GM18499 (cell line): ENCODE results near the gene GNL1.
"Not testable (repeated sequence)": the region's sequence is repeated elsewhere in the genome, so short reads cannot be mapped to it uniquely, and the experiment has no call there.

Source experiments
- ATAC-seq: cut with Tn5 transposase; IDR thresholded peaks from one replicate; pipeline ENCODE4 v1.9.1; 2021; ENCODE audit warnings: moderate number of reproducible peaks; ENCODE audit not compliant: insufficient read depth, unreplicated experiment

Gene GNL1, protein sequence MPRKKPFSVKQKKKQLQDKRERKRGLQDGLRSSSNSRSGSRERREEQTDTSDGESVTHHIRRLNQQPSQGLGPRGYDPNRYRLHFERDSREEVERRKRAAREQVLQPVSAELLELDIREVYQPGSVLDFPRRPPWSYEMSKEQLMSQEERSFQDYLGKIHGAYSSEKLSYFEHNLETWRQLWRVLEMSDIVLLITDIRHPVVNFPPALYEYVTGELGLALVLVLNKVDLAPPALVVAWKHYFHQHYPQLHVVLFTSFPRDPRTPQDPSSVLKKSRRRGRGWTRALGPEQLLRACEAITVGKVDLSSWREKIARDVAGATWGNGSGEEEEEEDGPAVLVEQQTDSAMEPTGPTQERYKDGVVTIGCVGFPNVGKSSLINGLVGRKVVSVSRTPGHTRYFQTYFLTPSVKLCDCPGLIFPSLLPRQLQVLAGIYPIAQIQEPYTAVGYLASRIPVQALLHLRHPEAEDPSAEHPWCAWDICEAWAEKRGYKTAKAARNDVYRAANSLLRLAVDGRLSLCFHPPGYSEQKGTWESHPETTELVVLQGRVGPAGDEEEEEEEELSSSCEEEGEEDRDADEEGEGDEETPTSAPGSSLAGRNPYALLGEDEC

DNA sequence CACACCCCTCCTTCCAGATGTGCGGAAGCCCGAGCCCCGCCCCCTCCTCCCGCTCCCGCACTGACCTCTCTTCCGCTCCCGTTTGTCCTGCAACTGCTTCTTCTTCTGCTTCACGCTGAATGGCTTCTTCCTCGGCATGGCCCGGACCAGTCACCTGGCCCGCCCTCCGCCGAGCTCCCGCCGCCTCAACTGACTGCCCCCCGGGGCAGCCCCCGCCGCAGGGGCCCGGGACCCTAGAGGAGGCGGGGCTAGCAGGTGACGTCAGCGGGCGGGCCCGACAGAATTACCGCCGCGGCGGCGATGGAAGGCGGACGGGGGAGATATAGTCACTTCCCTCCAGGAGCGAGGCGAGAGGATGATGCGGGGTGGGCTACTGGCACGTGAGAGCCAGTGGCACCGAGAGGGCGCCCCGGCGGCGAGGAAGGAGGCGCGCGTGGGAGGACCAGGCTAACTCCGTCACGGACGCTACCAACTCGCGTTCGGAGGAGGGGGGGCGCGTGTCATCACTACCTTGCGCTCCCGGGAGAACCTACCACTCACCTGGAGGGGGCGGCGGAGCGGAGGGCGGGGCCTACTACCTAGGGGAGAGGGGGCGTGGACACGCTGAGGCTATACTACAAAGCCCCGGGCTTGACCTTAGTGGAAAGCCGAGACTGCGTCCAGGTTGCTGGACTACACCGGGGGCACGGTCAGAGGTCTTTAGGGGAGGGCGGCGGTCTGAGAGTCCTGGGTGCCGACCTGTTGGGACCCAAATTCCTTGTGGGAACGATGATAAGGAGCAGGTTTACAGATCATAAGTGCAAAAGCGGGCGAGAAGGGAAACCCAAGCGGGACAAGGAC is at the start of gene GNL1:
TSS of gene GNL1 (minus strand) at position 424 of the 840 bp plus-strand sequence. CDS start at position 138, 286 bp downstream.
- ATAC-seq: peak; percentile 48

DNA sequence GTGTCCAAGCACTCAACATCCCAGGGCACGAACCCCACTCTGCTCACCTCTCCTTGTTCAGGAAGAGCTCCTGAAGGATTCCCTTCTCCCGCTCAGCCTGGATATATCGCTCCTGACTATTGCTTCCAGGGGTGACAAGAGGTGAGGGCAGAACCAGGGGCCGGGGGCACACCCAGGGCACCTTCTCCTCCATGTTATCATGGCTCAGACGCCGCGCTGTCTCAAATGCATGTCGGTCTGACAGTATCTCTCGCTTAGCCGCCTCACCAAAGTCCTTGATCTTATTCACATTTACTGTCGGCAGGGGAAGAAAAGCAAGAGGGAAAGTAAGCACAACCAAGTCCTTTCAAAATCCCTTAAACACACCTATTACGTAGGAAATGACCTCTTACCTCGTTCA is 47.7 kb upstream of the GNL1 start:
- ATAC-seq: no peak

DNA sequence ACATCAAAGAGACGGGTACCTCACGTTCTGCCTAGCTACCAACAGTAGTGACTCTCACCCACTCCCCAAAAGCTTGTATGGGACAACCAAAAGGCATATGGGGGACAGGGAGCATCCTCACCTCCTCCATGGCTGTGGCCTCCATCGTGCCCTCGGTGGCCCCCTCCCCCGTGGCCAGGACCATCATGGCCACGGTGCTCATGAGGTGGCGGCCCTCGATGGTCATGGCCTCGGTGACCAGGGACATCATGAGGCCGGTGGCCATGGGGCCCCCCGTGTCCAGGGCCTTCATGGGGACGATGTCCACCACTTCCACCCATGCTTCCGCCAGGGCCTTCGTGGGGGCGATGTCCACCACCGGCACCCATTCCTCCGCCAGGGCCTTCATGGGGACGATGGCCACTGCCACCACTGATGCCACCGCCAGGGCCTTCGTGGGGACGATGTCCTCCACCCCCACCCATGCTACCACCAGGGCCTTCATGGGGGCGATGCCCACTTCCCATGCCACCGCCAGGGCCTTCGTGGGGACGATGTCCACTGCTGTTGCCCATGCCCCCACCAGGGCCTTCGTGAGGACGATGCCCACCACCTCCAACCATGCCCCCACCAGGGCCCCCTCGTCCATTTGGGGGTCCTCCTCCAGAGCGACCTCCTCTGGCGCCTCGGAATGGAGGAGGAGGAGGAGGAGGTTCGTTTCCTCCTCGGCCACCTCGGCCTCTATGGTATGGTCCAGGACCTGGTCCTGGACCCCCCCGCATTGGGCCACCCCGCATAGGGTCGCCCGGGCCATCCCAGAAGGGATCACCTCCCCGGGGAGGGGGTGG is 45.7 kb upstream of the GNL1 start:
- no peak for ATAC-seq

DNA sequence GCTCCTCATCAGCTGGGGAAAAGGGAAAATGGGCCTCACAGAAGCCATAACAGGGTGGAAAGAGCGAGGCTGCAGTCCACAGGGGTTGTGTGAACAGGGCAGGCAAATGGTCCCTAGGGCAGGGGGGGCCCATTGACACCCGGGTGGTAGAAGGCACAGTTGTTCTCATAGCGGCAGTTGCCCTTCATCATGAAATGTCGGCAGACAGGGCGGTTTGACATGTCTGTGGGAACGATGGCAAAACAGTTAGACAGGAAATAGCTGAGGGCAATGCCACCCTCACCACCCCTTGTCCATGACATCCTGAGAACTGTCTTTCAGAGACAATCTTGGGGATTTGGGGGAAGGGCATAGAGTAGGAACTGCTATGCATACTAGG is 45.1 kb upstream of the GNL1 start:
- ATAC-seq: no peak

DNA sequence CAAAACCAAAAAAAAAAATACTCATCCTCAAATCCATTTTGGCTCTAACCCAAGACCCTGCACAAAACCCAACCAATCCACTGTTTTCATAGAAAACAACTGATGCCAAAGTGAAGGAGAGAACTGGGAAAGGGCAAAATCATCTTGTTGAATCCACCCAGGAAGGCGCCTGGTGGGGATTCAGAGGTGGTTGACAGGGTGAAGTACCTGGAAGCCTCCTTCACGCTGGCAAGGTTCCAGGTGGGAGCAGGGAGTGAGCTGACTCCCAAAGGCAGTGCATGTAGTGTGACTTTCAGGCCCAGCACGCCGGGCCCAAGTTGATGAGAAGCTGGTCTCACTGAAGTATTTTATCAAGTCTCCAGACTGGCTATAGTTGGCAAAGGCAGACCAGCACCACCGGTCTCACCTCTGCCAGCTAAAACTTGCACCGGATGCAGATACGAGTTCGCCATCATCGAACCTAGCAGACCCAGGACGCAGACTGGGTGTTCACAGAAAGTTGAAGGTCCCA is 44.2 kb upstream of the GNL1 start:
- no peak for ATAC-seq

DNA sequence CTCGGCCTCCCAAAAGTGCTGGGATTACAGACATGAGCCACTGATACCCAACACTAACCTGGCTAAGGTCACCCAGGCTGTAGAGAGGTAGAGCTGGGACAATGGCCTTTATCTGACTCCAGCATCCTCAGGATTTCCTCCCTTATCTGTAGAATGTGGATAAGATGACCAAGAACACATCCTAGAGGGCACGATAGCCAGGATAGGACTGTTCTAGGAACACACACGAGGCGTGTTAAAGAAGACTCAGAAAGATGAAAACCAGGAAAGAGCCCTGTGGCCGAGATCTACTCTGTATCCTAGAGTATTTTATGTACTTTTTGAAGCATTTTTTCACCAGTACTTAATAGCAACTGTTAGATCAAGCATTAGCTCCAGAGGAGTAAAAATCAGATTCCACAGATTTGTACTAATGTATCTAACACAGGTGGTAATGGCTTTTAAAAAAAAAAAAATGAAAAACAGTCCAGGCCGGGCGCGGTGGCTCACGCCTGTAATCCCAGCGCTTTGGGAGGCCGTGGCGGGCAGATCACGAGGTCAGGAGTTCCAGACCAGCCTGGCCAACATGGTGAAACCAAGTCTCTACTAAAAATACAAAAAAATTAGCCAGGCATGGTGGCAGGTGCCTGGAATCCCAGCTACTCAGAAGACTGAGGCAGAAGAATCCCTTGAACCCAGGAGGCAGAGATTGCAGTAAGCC is 43.5 kb upstream of the GNL1 start:
- ATAC-seq: no peak

DNA sequence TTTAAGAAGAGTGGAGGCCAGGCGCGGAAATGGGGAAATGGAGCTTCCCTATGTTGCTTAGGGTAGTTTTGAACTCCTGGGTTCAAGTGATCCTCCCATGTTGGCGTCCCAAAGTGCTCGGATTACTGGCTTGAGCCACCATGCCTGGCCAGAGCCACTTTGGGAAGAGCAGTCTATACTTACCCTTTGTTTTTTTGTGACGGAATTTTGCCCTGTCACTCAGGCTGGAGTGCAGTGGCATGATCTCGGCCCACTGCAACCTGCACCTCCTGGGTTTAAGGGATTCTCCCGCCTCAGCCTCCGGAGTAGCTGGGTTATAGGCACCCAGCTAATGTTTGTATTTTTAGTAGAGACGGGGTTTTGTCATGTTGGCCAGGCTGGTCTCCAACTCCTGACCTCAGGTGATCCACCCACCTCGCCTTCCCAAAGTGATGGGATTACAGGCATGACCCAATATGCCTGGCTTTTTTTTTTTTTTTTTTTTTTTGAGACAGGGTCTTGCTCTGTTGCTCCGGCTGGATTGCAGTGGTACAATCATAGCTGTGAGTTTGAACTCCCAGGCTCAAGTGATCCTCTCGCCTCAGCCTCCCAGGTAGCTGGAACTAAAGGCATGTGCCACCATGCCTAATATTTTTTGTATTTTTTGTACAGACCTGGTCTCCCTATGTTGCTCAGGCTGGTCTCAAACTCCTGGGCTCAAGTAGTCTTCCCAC is 42.8 kb upstream of the GNL1 start:
- no peak for ATAC-seq

DNA sequence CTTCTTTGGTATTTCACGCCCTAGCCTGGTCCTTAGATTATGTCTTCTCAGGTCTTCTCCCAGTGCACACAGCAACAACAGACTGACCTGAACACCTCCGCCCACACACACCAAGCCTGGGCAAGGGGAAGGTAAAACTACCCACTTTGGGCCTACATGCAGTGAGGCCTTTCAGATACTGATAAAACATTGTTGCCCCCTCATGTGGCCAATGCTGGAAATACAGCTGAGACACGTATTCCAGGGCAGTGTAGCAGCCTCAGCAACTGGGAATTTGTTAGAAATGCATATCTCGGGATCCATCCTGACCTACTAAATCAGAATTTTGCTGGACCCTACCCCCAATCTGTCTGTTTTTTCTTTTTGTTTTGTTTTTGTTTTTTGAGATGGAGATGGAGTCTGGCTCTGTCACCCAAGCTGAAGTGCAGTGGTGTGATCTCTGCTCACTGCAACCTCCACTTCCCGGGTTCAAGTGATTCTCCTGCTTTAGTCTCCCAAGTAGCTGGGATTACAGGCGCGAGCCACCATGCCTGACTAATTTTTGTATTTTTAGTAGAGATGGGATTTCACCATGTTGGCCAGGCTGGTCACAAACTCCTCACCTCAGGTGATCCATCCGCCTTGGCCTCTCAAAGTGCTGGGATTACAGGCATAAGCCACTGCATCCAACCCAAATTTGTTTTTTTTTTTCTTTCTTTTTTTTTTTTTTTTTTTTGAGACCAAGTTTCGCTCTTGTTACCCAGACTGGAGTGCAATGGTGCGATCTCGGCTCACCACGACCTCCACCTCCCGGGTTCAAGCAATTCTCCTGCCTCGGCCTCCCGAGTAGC is 41.2 kb upstream of the GNL1 start:
- not testable (repeated sequence) for ATAC-seq

DNA sequence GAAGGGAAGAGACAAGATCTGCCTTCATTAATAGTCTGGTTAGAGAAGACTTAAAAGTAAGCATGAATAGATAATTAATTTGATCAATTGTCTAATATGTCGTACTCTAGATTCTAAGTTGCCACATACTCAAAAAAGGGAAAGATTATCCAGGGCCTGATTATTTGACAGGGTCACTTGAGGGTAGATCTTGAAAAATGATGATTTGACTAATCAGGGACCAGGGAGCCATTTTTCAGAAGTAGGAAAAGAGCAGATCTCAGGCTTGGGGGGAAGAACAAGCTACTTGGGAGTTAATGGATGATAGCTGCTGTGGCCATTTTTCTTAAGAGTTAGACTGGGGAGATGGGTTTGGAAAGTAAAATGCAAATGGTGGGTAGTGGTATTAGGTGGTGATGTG is 36.0 kb upstream of the GNL1 start:
- ATAC-seq: no peak

DNA sequence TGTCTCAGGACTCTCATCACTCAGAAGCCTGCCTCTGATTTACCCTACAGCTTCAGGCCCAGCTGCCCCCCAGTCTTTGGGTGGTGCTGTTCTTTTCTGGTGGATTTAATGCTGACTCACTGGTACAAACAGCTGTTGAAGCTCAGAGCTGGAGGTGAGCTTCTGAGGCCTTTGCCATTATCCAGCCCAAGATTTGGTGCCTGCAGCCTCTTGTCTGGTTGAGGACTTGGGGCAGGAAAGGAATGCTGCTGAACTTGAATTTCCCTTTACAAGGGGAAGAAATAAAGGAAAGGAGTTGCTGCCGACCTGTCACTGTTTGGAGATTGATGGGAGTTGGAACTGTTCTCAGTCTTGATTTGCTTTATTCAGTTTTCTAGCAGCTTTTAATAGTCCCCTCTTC is 34.7 kb upstream of the GNL1 start:
- ATAC-seq: no peak

DNA sequence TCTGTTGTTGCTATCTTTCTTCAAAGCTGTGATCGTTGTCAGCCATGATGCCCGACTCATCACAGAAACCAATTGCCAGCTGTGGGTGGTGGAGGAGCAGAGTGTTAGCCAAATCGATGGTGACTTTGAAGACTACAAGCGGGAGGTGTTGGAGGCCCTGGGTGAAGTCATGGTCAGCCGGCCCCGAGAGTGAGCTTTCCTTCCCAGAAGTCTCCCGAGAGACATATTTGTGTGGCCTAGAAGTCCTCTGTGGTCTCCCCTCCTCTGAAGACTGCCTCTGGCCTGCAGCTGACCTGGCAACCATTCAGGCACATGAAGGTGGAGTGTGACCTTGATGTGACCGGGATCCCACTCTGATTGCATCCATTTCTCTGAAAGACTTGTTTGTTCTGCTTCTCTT is 34.2 kb upstream of the GNL1 start:
- ATAC-seq: no peak

DNA sequence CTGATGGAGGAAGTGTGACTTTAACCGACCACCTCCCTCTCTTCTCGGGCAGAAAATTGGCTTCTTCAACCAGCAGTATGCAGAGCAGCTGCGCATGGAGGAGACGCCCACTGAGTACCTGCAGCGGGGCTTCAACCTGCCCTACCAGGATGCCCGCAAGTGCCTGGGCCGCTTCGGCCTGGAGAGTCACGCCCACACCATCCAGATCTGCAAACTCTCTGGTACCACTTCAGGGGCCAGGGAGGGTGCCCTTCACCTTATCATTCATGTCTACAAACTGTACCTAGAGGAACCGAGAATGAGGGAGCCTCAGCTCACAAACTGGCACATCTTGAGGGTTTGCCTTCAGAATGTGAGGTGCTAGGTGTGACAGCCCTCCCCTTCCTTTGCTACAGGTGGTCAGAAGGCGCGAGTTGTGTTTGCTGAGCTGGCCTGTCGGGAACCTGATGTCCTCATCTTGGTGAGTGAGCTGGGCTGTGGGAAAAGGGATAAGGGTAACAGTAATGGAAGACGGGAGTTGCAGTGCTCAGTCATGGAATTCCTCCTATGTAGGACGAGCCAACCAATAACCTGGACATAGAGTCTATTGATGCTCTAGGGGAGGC is 33.6 kb upstream of the GNL1 start:
- no peak for ATAC-seq

DNA sequence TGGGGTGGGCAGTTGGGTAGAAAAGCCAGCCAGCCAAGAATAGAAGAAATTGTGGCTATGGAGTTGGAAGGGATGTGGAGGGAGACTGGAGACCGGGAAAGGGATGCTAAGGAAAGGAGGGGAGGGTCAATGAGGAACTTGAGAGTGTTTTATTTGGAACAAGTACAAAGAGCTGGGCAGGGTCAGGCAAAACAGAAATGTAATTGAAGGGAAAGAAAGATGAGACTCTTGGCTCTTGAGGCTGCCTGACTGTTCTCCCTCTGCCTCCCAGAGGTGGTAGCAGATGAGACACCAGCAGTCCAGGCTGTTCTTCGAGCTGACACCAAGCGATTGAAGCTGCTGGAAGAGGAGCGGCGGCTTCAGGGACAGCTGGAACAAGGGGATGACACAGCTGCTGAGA is 27.6 kb upstream of the GNL1 start:
- ATAC-seq: no peak

DNA sequence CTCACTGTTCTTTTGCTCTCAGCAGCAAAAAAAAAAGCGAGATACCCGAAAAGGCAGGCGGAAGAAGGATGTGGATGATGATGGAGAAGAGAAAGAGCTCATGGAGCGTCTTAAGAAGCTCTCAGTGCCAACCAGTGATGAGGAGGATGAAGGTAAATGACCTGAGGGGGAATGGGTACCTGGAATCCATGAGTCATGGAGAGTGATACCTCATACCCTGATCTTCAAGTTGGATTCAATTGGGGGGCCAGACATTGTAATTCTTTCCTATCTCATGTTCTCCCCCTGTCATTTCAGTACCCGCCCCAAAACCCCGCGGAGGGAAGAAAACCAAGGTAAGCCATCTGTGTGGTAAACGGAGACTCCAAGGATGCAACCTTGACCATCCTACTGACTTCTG is 21.8 kb upstream of the GNL1 start:
- no peak for ATAC-seq

DNA sequence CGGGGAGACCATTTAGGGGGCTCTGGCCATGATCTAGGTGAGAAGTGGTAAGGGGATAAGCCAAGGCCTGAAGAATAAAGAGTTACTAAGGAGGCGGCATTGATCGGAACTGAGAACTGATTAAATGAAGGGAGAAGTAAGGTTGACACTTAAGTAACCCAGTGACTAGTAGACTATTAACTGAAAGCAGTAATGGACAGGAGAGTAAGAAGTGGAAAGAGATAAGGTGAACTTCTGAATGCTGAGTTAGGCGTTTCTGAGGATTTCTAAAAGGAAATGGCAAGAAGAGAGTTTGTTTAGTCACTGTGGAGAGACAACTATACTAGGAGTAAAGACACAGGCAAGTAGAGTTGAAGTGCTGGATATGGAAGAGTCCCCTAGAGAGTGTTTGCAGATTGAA is 16.8 kb upstream of the GNL1 start:
- ATAC-seq: no peak

DNA sequence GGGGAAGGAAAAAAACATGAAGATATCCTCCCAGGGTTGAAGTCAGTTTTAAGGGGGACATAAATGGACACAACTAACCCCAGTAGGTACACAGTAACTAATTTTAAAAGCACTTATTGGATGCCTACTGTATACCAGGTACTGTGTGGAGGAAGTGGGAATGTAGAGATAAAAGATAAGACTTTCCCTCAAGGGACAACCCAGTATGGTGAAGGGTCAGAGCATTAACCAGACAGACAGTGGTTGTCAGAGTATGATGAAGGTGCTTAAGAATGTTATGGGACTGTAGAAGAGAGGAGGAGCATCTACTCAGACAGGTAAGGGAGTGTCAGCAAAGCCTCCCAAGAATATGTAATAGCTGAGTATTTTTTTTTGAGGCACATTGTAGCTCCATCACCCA is 15.9 kb upstream of the GNL1 start:
- no peak for ATAC-seq

DNA sequence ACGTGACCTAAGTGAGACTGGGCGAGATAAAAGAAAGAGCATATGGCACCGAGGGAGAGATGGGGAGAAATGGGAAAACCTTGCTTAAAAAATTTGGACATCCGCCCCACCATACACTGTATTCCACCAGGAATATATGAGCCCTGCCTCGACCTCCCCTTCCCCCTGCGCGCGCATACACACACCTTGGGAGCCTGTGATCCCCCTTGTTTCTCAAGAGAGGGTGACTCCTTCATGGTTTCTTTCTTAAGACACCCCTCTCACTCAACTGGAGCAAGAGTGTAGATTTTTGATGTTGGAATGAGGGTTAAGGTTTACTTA is 15.4 kb upstream of the GNL1 start:
- ATAC-seq: no peak
